ENCODE results near the gene TSGA10.

DNA sequence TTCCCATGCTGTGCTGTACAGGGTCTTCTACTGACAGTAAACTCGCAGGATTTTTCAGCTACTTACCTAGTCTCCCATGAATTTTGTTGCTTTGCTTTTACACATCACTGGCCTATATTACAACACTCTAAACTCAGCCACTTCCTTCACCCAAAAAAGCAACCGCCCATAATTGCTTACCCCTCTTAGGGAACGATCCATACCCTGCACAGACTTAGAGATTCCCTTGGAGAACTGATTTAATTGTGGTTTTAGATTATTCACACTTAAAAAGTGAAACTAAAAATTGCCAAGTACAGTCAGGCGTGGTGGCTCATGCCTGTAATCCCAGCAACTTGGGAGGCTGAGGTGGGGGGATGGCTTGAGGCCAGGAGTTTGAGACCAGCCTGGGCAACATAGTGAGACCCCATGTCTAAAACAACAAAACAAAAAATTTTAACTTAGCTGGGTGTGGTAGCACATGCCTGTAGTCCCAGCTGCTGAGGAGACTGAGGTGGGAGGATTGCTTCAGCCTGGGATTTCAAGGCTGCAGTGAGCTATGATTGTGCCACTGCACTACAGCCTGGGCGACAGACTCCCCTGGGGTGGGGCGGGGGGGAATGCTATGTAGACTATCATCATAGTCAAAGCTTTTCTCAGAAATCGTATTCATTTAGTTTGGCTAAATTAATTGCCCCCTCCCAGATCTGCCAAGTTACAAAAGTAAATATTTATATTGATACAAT, 45.5 kb upstream of the TSGA10 start:
- TF ChIP-seq CTCF (IDR thresholded peaks at IDR 0.05; ENCODE audit: poor library complexity), result no peak
- TF ChIP-seq EZH2 (IDR thresholded peaks at IDR 0.05; ENCODE audit: borderline replicate concordance), result no peak
